GM18517 (cell line): ENCODE measurements around the gene C2CD3.
"Not testable (repeated sequence)": the region's sequence is repeated elsewhere in the genome, so short reads cannot be mapped to it uniquely, and the experiment has no call there.

Experiments
- ATAC-seq: cut with Tn5 transposase; IDR thresholded peaks from one replicate; pipeline ENCODE4 v1.9.1; 2021; ENCODE audit warnings: mild to moderate bottlenecking, moderate library complexity; ENCODE audit not compliant: unreplicated experiment

Gene C2CD3

DNA sequence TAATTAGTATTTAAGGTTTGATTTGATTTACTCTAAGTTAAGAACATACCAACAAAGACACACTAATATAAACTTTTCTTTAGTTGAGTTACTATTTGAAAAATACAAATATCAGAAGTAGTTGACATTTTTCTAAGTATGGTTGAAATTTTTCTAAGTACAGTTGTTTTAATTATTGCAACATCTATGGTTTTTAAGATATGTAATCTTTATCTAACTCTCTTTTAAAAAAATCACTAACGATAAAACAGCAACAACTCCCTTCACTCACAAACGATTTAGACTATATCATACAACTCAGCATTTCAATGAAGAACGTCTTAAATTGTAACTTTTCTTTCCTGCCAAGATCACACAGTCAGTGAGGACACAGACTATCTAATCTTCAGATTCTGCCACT, 2.0 kb downstream of the C2CD3 start:
- ATAC-seq = no peak

DNA sequence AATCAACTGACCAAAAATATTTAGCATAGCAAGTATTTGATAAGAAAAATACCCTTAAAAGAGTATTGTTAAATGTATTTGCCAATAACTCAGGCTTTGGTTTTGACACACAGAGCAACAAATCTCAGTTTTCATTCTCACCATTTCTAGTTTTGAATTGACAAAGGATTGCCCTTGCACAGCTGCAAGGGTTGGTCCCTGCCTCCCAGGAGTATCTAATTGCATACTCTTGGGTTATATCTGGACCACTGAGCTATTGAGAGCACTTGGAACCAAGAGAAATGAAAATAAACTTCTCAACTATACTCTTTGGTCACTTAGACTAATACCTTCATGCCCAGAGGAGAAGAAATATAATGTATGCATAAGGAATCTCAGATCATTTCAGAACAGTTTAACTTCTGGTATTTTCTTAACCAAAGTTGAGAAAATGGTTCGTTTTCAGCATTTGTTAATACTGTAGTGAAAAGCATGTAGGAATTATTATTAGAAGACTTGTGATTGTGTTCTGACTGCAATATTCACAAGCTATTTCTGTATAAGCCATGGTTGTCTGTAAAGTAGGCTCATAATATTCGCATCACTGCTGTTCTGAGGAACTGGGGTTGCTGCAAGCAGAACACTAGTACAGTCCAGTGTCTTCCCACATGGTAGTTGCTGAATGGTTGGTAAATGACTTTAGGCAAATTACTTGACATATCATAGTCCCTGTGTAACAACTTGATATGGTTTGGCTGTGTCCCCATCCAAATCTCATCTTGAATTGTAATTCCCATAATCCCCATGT, 7.9 kb downstream of the C2CD3 start:
- no peak for ATAC-seq

DNA sequence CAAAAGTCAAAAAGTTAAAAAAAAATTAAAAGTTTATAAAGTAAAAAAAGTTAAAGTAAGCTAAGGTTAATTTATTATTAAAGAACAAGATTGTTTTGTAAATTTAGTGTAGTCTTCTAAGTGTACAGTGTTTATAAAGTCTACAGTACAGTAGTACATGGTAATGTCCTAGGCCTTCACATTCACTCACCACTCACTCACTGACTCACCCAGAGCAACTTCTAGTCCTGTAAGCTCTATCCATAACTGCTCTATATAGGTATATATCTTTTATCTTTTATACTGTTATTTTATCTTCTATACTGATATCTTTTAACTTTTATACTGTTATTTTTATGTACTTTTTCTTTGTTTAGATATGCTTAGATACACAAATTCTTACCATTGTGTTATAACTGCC, 11.2 kb downstream of the C2CD3 start:
- ATAC-seq = no peak

DNA sequence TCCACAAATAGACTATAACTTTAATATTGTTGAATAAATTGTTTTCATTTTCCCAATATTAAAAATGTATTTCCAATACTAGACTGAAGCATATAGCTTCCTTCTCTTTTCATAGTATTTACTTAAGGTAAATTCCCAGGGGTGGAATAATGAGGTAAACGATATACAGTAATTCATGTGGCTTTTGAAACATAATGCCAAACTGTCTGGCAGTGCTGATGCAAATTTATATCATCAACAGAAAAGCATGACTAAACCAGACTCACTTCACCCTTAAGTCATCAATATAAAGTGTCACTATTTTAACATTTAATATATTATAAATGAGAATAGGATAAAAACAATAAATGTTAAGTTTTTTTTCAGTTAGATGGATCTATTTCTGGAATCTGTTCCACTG, 13.6 kb downstream of the C2CD3 start:
- ATAC-seq = no peak

DNA sequence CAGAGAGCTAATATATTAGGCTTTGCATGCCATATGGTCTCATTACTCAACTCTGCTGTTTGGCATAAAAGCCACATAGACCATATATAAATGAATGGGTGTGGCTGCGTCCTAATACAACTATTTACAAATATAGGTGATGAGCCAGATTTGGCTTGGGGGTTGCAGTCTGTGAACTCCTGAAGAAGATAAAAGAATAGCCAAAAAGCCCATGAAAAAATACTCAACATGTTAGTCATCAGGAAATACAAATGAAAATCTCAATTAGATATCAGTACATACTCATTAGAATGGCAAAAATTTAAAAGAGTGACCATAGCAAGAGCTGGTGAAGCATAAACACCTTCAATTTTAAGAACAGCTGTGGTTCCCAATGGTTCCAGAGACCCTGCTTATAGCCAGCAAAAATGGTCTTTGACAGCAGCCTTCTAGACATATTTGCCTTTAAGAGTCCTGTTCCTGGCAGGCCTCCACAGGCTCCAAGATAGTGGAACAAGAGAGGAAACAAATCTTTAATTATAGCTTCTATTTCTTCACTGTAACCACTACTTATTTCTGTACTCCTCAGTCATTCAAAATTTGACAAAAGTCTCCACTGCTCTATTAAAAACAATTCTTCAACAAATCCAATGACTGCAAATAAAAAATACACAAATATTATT, 16.1 kb downstream of the C2CD3 start:
- ATAC-seq = no peak

DNA sequence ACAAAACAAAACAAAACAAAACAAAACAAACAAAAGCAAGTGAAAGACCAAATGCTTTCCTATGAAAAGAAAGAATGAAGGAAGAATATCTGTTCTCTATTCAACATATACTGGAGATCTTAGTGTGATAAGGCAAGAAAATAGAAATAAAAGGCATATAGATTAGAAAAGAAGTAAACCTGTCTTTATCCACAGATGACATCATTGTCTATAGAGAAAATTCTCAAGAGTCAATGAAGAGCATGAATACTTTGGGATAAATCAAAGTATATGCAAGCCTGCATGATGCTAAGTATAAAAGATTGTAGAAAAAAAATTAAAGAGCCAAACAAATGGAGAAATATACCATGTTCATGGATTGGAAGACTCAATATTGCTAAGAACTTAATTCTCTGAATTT, 17.6 kb downstream of the C2CD3 start:
- ATAC-seq = no peak

DNA sequence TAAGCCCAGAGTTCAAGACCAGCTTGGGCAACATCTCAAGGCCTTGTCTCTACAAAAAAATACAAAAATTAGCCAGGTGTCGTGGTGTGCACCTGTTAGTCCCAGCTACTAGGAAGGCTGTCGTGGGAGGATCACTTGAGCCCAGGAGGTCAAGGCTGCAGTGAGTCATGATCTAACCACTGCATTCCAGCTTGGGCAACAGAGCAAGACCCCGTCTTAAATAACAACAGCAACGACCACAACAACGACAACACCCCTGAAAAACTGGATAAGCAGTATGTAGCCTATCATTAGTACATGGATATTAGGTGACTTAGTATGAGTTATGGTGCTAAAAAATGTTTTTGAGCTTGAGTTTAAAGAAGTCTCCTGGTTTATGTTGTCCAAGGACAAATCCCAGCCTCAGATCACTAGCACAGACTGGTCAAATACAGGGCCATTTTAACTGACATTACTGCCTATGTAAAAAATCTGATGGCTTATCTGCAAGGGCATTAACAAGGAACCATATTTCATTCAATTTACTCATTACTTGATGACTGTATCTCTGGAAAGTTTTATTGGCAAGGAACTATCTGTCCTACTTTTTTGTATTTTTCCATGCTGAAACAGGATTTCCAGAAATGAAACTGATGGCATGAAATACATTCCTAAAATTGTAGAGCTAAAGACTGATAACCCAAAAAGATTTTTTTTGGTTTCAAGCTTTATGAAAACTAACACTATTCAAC, 23.4 kb downstream of the C2CD3 start:
- no peak for ATAC-seq

DNA sequence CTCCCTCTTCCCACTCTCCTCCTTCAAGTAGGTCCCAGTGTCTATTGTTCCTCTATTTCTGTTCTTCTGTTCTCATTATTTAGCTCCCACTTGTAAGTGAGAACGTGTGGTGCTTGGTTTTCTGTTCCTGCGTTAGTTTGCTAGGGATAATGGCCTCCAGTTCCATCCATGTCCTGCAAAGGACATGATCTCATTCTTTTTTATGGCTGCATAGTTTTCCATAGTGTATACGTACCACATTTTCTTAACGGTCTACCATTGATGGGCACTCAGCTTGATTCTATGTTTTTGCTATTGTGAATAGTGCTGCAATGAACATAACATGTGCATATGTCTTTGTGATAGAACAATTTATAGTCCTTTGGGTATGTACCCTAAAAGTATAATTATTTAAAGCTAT, 26.2 kb downstream of the C2CD3 start:
- no peak for ATAC-seq

DNA sequence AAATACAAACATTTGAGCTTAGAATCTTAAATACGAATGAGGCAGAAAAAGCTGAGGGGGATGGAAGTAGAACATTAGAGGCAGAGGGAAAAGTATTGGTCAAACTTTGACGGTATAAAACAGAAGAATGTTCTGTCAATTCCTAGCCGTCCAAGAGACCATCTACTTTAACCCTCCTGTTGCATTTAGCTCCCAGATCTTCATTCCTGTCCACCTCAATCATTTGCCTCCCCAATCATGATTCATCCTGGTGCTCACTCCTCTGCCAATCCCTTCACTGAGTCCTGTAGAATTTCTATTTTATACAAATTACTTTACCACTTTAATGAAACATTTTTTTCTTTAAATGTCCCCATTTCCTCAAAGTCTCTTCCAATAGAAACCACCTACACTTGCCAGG, 28.2 kb downstream of the C2CD3 start:
- no peak for ATAC-seq

DNA sequence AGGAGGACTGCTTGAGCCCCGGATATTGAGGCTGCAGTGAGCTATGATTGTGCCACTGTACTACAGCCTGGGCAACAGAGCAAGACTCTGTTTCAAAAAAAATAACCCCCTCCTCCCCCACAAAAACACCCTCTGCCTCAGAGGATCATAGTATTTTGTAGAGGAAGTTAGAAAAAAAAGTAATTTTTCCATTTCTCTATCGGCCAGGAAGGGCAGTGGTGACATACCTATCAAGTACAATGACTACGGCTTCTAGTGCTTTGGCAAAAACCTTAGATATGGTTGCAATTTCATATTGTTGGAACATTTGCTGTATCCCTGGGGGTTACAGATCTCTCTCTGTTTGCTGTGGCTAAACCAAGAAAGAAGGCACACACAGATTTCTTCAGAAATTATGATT, 28.9 kb downstream of the C2CD3 start:
- ATAC-seq = no peak

DNA sequence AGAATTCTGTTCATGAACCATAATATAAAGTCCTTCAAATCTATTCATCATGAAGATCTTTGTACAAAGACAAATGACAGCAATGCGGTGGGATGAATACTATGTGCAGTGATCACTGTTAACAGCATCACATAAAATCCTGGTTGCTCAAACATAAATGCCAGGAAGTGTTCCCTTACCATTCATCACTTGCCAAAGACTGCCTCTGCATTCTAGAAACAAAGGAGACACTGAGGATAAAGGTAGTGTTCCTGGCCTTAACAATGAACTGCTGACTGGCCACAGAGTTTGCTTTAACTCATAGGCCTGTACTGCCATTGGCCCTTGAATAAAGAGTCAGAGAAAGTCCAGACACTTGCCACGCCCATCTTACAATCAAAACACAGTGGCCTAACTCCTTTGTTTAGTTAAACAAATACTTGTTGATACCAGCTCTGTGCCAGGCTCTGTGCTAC, 29.5 kb downstream of the C2CD3 start:
- no peak for ATAC-seq

DNA sequence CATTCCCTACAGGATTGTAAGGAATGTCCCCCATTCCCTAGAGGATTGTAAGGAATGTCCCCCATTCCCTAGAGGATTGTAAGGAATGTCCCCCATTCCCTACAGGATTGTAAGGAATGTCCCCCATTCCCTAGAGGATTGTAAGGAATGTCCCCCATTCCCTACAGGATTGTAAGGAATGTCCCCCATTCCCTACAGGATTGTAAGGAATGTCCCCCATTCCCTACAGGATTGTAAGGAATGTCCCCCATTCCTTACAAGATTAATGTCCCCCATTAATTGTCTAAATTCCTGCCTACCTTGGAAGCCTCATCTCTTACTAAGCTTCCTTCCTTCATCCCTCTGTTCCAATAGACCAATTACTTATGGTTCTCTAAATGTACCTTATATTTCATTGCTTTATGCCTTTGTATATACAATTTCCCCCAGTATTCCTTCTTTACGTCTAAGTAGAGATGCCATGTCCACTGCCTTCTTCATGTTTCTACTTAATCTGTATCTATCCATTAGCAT, 30.8 kb downstream of the C2CD3 start:
- not testable (repeated sequence) for ATAC-seq

DNA sequence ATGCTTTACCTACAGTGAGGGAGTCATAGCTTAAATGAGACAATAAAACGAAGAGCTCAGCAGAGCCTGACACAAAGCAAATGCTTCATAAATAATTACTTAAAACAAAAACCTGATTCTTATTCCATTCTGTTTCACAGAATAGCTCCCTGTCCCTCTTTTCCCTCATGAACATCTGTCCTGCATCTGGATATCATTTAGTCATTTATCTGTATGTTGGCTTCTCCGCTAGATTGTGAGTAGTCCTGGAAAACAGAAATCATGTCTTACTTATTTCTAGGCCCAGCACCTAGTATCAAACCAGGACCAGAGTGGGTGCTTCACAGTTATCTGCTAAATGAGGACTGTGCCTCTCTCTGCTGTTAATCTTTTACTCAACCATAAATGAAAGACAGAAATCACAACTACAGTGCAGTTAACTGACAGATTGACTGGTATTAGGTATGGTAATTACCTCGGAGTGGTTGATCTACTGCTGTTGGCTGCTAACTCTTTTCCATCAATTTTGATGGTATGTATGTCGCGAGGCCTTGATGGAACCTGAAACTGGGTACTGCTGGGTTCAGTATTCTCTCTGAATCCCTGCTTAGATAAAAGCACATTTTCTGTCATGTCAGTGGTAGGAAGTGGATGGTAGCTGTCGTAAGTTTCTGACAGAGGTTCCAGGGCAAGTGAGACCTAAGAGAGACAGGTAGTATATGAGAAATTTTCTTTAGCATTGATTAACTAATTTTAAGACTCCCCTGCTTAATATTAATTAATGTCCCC, 31.5 kb downstream of the C2CD3 start:
- no peak for ATAC-seq

DNA sequence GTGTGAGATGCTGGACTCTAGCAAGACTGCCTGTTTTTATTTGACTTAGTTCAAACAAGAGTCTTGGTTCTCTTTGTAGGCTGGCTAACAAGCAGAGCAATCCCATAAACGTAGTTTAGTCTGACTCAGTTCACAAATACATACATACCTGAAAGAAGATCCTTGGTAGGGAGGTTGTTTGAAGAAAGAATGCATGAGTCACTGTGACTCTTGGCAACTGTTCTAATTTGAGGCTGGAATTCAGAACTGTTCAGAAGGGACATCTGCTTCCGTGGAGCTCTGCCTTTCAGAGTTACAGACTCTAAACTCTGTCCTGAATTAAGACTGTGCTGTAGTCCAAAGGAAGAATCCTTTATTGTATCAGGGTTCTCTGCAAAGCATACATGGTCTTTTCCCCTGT, 32.2 kb downstream of the C2CD3 start:
- ATAC-seq = no peak

DNA sequence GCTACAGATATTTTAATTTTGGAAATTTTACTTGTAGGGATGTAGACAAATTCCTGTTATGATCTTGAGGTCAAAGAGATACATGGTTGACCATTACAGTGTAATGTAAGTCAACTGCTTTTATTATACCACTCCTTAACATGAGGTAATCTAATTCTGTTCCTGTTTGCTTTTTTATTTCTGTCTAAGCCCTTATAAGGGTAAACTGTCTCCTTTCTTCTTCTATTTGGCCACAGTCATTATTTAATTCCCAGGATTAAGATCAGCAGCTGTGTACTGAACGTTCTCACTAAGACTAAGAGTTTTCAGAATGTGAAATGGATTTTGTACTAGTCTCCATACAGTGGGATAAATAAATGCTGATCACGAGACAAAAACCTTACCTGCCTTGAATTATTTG, 32.8 kb downstream of the C2CD3 start:
- ATAC-seq = no peak

DNA sequence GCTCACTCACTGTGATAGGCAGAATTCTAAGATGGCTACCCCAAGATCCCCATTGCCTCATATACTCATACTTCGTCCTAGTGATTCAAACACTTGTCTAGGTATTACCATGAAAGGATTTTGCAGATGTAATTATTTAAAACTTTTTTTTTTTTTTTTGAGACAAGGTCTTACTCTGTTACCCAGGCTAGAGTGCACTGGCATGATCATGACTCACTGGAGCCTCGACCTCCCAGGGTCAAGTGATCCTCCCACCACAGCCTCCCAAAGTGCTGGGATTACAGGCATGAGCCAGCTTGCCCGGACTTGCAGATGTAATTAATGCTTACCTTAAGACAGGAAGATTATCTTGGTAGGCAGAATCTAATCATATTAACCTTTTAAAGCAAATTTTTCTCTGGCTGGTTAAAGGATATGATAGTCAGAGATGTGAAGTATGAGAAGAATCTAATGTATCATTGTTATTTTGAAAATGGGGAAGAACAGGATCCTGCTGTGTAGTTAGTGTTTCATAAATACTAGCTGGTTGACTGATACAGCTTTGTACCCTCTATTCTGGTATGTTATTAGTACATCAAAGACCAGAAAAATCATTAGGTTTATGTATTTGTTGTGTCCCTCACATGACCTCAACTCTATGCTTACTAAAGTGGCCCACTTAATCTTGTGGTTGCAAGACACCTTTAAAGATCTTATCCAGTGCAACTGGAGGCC, 35.5 kb downstream of the C2CD3 start:
- ATAC-seq = no peak

DNA sequence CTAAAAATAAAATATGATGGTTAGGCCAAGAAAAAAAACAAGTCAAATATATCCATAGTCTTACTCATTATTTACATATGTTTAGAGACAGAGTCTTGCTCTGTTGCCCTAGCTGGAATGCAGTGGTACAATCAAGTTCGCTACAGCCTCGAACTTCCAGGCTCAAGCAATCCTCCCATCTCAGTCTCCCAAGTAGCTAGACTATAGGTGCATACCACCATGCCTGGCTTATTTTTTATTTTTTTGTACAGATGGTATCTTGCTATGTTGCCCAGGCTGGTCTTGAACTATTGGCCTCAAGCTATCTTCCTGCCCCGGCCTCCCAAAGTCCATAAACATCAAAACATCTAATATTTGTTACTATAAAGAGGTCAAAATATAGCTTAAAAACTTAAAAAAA, 36.1 kb downstream of the C2CD3 start:
- ATAC-seq = no peak

DNA sequence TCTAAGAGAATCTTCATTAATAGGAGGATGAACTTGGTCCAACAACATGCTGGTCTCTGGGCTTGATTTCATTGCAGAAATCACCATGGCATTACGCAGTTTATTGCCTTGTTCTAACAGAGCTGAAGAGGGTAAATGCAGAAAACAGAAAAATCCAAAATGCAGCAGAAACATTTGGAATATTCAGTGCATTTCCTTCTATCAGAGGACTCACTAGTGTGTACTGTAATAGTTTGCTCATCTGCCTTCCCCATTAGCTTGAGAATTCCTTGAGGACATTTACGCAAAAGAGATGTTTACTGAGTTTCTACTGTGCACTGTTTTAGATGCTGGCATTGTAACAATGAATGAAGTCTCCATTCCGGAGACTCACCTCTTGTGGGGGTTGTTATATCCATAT, 37.4 kb downstream of the C2CD3 start:
- ATAC-seq = no peak

DNA sequence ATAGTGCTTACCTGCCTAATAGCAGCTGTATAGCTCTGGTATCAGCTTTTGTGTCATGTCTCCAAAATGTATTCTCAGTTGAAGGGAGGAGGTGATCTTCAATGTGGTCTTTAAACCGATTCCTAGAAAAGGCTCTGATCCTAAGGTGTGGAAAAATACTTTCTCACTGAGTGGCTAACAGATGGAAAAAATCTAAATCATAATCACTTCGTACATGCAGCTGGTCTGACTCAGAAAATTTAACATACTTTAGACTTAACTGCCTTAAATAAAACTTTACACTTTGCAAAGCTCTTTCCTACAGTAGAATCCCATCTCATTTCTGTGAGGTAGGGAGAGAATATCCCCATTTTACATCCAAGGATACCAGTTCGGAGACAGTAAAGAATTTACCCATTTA, 38.0 kb downstream of the C2CD3 start:
- ATAC-seq = no peak

DNA sequence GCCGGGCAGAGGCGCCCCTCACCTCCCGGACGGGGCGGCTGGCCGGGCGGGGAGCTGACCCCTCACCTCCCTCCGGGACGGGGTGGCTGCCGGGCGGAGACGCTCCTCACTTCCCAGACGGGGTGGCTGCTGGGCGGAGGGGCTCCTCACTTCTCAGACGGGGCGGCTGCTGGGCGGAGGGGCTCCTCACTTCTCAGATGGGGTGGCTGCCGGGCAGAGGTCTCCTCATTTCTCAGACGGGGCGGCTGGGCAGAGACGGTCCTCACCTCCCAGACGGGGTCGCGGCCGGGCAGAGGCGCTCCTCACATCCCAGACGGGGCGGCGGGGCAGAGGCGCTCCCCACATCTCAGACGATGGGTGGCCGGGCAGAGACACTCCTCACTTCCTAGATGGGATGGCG, 41.7 kb downstream of the C2CD3 start:
- ATAC-seq = not testable (repeated sequence)
